VCaP (cell line): ENCODE data around the gene STAT1.

Experiments
- H3K27ac ChIP-seq: fragments of 450-650 bp; 2 replicates; pipeline ENCODE4 v1.5.1; 2017
- CTCF ChIP-seq: fragments of 450-650 bp; conservative IDR thresholded peaks from 2 replicates; pipeline ENCODE4 v1.5.1; 2017; ENCODE audit warnings: mild to moderate bottlenecking, moderate library complexity

Gene STAT1

DNA sequence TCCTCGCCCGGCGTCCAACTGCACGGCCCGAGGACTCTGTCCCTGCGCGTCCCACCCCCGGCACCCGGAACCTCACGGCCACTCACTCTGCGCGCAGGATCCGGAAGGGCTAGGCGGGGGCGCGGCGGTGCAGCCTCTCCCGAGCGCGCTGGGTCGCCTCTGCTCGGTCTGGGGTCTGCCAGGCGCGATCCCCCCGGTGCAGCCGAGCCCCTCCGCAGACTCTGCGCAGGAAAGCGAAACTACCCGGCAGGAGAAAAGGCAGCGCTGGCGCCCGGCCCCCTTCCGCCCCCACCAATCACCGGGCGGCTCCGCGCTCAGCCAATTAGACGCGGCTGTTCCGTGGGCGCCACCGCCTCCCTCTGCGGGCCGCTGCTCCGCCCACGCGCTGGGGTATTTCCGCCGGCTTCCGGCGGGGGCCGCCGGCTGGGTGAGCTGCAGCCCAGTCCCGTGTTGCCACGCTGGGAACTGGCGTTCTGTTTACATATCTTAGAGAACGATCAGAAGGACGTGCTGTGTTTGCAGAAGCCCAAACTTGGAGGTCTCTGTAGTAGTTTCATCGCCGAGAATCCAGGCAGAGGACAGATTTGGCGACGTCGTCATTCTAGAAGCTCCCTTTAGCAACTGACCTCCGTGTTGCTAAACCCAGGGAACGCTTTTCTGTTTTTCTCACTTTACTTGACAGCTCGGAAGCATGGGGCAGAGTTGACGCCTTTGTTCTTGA, at the start of gene STAT1:
Gene STAT1, minus strand, starts transcription at position 240 of the 721 bp plus-strand sequence. CDS start 4,168 bp downstream, outside the sequence.
- no peak for TF ChIP-seq CTCF
- H3K27ac ChIP-seq: peak within 1 kb of the TSS; percentile 77

GRCh38 chr2:191063584-191063983, 49.6 kb upstream of the STAT1 start:
- H3K27ac ChIP-seq: no peak overlapping the region
- TF ChIP-seq CTCF: no peak

DNA sequence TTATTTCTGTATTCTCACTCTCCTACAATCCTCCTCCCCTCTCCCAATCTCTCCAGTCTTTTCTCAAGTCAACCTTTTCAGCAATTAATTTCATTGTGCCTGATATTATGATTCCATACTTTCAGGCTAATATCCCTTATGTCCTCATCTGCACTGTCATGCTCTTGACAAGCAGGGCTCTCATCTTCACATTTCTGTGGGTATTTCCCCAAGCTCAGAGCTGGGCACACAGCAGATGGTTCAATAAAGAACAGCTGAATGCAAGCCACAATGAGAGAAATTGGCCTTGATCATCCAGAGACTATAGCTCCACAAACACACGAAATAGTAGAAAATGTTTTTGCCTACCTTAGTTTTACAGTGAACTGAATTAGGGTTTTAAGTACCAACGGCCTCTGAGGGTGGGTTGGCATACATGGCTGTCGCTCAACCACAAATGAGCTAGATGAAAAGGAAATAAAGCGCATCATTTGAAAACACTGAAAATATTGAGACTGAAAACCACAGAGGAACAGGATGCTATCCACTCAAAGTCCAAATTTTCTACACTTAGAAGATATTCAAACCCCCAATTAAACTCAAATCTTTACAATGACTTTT, 47.5 kb upstream of the STAT1 start:
- TF ChIP-seq CTCF: no peak
- H3K27ac ChIP-seq: no peak overlapping the region

GRCh38 chr2:191059308-191059707, 45.3 kb upstream of the STAT1 start:
- no peak for TF ChIP-seq CTCF
- no peak overlapping the region for H3K27ac ChIP-seq

- no peak overlapping the region for H3K27ac ChIP-seq
- TF ChIP-seq CTCF: no peak
Measured at GRCh38 chr2:191056228-191056627, 42.3 kb upstream of the STAT1 start.

DNA sequence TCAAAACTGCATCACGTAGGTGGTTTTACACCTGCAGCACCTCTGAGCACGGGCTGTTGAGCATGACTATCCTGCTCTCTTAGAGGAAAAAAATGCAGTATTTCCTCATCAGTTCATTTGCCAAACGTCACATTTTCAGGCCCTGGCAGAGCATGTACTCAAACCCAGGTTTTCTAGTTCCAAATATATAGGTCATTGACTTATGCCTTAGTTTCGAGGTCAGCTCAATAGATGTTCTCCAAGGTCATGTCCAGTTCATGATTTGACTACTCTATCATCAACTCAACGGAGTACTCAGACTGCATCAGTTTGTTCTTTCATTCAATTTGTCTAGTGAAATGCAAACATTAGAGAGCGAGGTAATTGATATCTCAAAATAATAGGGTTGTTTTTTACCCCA, 39.3 kb upstream of the STAT1 start:
- TF ChIP-seq CTCF: no peak
- no peak overlapping the region for H3K27ac ChIP-seq

- H3K27ac ChIP-seq: no peak overlapping the region
- peak; percentile 76 for TF ChIP-seq CTCF
Measured at GRCh38 chr2:191051825-191052778, 38.1 kb upstream of the STAT1 start.
